Right hindlimb (tissue), 1 donor: ENCODE results near the gene GNL2.
"Not testable (repeated sequence)": the region's sequence is repeated elsewhere in the genome, so short reads cannot be mapped to it uniquely, and the experiment has no call there.

Experiments
- DNase-seq: peaks from one replicate; pipeline ENCODE4 v3.0.0-alpha.2; 2018

Gene GNL2

DNA sequence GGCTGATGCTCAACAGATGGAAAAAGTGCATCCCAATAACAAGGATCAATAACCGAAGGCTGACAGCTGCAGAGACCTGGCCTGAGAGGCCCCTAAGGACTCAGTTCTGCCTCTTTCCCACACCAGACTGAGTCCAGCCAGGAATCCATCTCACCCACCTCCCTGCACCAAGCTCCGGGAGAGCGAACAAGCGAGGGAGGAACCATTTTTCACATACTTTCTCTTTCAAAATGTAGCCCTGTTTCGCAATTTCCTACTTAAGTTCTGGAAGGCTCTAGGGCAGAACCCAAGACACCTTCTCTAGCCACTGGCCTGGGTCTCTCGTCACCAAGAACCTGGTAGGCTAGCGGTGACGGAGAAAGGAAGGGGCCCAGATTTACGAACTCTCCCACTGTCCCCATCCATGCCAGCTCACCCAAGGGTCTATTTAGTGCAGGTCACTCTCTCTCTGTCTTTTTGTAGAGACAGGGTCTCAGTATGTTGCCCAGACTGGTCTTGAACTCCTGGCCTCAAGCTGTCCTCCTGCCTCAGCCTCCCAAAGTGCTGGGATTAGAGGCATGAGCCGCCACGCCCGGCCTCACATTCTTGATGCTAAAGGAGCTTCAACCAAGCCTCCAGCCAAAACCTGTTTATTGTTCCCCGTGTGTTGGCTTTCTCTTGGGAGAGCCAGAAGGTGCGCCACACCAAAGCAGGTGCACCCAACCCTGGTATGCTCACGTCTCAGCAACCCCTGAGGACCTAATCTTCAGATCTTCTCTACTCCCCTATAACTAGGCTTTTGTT lies 10.9 kb upstream of the GNL2 start:
- DNase-seq: no peak

DNA sequence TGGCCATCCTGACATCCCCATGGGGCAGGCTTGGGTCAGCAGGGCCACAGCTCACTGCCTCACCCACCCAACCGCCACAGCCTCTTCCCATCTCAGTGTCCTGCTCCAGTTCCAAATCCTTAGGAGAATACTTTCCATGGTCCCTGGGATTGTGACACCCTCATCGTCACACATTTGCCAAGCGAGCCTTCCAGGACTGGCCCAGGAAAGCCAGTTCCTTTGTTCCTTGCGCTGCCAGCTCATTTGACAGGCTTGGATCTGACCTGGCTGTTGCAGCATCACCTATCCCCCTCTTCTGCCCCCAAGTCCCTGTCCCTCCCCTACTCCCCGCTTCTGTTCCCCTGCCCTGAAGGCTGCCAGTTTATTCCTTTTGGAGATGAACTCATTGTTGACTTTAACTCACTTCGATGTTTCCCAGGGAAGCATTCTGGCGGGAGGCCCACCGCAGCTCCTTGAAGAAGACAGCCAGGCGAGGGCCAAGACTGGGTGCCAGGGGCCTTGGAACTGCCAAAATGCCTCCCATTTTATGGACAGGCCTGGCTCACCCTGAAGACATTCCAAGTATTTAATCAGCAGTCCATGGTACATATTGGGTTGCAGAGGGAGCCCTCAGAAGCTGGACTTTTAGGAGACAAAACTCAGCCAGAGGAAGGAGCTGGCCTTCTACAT lies 10.2 kb upstream of the GNL2 start:
- DNase-seq: no peak

DNA sequence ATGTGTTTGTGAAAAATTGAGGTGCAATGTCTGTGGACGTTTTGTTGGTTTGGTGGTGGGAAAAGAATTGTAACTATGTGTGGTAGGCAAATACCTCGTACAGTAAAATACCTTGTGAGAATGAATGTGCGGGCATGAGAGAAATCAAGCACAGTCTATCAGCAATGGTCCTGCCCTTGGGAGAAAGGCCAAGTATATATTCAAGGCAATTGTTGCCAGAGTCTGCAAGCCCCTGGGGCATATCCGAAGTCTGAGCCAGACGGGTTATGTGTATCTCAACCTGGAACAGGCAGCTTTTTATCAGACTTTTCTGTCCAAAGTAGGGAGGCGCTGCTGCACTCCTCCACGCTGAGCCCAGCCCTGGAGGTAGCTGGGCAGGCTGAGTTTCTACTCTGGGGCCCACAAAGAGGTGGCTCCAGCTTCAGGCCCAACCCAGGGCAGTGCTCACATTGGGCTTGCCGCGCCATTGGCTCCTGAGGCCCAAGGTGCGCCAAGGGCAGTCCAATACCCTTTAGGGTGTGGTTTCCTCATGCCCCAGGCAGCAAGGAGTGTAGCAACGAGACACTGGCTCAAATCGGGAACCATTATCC lies 9.4 kb upstream of the GNL2 start:
- no peak for DNase-seq

DNA sequence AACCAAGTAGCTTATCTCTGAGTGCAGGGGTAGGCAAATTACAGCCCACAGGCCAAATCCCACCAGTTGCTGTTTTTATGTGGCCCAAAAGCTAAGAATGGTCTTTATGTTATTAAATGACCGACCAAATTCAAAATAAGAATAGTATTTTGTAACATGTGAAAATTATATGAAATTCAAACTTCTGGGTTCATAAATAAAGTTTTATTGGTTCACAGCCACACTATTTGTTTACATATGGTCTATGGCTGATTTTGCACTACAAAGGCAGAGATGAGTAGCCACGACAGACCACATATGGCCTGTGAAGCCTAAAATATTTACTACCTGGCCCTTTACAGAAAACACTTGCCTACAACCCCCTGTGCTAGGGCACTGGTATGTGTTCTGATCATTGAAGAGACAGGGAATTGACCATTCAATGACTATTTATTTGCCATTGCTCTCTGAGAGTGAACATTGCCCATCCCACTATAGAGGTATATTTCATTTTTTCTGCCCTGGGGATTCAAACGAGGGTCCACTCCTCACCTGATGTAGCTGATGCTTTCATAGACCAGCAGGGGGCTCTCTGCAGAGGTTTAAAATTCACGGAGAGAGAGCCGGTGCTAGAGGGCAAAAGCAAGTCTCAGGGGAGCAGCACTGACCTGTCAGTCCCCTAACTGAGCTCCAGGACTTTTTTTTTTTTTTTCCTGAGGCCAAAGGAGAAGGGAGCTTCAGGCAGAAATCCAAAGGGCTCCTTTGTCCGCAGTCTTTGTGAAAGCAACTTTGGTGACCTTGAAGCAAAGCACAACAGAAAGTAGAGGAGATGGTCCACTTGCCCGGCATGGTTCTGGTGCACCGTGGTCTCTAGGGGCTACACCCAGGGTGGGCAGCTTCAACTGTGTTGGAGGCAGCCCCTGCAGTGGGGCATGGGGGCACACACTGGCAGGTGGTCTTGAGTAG lies 7.3 kb upstream of the GNL2 start:
- no peak for DNase-seq

DNA sequence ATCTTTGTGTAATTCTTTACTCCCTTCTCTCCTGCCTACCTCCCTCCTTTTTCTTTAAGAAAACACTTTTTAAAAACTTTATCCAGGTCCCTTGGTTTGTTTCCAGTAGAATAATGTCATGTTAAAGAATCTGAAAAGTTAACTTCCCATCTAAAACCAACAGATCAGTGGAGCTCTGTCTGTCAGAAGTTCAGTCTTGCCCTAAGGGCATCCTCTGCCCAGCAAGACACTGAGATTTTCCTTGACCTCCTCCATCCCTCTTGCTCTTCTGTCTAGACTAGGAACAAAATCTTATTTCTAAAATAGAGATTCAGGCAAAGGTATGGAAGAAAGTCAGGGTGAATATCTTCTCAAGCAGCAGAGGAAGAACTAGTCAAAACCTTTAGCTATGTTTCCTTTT lies 5.7 kb upstream of the GNL2 start:
- no peak for DNase-seq

DNA sequence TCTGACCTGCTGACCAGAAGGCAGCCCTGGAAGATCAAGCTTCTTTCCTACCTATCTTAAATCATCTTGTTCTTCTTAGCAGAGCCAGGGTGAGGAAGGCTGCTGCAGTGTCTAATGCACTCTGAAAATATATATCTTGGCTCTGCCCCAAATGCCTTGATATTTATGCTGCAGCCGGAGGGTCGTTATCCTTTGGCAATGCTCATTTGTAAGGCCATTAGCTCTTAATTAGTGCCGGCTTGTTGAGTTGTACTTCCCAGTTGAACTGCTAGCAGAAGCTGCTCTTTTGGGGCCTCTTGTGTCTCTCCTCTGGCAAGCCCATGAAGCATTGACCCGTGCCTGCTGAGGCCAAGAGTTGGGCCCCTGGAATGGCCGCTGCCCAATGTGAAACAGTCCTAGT lies 4.2 kb upstream of the GNL2 start:
- no peak for DNase-seq

DNA sequence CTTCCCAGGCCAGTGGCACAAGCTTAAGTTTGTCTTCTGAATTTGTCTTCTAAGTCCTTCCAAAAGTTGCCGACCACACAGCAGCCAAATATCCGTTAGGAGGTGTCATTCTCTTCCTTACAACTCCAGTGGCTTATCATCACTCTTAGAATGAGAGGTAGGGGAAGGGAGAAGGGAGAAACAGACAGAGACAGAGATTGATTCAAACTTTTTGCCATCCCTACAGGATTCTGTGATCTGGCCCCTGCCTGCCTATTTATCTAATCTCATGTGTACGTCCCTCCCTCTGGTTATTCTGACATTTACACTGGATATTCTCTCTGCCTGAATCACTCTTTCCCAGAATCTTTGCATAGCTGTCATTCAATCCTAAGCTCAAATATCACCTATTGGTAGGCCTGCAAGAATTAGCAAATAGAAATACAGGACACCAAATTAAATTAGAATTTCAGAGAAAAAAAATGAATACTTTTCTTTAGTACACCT lies 488 bp upstream of the GNL2 start:
- no peak for DNase-seq

DNA sequence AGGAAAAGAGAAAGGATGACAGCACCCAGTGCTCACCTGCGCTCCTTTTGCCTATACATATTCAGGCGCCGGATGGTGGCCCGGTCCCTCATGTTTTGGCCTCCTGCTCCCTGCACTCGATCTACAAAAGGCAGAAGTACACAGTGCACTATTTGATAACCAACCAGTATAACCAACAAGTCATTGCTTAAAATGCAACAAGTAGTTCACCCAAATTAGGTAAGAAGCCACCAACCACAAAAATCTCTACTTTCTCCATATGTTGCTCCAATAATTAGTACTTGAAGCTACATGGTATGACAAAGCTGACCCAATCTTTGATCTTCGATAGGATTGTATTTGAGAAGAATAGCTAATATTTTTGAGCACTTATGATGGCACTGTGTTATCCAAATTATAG lies 2.0 kb downstream of the GNL2 start:
- DNase-seq: no peak

DNA sequence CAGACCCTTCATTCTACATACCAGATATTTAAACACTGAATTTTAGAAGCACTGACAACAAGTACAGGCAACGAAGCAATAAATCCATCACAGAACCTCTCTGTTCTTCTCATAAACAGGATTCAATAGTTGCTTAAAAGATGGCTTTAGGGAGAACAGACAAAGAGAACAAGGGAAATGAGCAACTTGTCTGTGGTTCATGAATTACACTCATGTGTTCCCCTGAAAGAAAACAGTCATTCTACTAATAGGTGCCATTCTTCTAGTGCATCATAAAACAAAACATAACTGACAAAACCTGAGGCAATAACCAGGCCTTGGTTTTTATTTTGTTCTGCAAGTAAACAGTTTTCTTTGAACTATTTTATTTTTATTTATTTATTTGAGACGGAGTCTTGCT lies 6.8 kb downstream of the GNL2 start:
- no peak for DNase-seq

DNA sequence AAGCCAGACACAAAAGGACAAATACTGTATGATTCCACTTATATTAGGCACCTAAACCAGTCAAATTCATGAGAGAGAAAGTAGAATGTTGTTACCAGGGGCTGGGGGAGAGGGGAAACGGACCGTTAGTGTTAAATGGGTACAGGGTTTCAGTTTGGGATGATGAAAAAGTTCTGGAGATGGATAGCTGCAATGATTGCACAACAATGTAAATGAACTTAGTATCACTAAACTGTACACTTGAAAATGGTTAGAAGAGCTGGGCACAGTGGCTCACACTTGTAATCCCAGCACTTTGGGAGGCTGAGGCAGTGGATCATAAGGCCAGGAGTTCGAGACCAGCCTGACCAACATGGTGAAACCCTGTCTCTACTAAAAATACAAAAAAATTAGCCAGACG lies 11.2 kb downstream of the GNL2 start:
- DNase-seq: not testable (repeated sequence)

DNA sequence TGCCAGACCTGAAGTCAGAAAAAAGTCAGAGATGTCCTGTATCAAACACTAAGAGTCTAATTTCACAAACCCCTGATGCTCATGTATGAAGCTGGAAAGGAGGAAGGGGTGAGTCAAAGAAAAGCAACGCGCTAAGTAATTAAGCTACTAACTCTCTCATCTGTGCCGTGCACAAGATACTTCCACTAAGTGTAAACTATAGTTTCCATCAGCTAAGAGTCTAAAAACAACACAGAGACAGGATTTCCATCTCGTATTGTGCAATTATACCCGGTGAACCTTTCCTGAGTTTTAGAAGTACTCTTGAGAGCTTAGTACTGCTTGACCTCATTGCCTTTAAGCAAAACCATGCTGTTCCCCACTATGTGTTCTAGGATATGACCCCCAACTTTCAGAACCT lies 20.0 kb downstream of the GNL2 start:
- no peak for DNase-seq

DNA sequence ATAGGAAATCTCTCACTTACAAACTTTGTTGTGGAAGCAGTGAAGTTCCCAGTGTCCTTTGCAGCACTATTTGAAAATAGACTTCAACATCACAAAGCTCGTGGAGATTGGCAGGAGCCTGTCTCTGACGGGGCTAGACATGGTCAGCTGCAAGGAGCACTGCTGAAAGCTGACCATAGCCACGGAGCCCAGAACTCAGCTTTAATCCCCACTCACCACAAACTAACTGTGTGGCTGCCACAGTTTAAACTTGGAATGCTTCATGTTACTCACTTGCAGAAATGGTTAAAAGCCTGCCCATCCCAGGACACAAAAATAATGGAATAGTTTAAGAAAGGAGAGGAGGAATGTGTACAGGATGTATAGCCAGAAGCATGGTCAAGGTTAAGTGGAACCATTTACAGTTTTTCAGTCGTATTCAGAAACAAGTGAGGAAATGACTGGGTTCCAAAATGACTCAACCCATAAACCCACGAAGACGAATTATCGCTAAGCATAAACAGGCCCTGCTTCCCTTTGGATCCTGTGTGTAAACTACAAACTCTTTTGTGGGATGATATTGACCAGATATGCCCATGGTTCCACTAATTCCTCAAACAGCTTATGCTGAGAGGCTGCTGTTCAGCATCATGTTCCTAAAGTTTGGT lies 20.8 kb downstream of the GNL2 start:
- DNase-seq: no peak

DNA sequence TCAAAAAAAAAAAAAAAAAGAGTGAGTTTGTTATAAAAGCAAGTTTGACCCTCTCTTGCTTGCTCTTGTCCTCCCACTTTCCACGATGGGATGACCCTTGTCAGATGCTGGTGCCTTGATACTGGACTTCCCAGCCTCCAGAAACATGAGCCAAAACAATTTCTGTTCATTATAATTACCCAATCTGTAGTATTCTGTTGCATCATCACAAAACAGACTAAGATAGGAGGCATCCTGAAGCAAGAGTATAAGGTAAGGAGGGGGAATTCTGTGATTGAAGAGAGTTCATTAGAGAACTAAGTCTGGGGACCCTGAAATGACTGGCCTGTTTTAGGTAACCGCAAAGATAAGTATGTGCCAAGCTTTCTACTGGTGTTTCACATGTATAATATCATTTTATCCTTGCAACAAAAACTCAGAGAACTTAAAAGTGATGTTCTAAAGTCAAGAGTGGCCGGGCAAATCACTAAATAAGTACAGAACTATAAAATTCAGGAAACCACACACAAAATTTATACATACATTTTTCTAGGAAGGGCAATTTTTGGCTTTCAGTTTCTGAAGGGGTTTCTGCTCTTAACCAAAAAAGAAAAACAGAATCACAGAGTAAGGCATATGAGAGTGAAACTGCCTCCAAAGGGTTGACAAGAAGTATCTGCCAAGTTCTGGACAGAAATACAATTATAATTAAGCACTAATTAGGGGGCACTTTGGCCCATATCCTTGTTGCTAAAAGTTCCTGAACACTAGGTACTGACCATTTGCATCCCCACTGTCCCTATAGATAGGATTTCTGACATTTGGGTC lies 25.0 kb downstream of the GNL2 start:
- no peak for DNase-seq

DNA sequence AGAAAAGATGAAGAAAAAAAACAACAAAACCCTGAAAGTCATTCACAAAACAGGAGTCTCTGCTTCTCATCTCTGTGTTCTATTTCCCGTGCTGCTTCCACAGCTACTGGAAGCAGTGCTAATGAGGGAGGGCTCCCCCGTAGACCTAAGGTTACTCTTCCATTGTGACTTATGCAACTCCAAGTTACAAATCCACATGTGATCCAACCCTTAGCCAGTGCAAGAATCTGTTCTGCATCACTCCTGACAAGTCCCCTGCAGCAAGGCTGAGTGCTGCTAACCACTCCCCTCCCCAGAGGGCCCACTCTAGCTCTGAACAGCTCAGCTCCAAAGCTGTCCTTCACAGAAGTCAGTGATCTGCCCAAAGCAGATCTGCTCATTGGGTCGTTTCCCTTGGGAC lies 28.7 kb downstream of the GNL2 start:
- no peak for DNase-seq

DNA sequence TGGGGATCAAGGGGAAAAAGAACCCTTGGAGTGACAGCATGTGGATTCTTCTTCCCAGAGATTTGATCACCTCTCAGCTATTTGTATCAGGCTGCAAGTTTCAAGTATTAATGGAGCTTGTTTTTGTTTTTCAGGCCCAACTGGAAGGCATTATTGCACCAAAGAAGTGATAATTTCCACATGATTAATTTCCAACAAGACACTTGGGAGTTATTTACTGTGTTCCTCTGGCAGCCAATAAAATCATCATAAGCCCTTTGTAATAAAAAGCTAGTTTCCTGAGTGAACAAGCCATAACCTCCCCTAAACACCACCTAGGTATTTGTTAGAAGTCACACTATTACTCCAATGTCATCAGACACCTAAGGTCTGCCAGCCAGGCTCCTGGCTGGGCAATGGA lies 30.8 kb downstream of the GNL2 start:
- DNase-seq: no peak

DNA sequence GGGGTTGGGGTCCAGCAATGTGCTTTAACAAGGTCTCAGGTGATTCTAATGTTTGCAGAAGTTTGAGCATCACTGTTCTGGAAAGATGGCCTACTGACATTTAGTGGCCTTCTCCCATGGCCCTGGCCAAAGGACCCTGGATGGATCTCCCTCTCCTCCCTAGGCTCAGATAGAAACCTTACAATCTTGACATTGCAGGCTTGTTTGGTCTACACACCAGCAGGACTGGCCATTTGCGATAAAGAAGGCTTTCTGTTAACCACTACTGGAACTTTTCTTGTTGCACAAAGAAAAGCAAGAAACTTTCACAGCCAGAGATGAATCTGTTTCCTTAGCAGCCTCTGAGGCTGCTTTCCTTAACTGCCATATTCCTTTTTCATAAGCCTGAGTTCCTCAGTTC lies 32.8 kb downstream of the GNL2 start:
- DNase-seq: no peak

DNA sequence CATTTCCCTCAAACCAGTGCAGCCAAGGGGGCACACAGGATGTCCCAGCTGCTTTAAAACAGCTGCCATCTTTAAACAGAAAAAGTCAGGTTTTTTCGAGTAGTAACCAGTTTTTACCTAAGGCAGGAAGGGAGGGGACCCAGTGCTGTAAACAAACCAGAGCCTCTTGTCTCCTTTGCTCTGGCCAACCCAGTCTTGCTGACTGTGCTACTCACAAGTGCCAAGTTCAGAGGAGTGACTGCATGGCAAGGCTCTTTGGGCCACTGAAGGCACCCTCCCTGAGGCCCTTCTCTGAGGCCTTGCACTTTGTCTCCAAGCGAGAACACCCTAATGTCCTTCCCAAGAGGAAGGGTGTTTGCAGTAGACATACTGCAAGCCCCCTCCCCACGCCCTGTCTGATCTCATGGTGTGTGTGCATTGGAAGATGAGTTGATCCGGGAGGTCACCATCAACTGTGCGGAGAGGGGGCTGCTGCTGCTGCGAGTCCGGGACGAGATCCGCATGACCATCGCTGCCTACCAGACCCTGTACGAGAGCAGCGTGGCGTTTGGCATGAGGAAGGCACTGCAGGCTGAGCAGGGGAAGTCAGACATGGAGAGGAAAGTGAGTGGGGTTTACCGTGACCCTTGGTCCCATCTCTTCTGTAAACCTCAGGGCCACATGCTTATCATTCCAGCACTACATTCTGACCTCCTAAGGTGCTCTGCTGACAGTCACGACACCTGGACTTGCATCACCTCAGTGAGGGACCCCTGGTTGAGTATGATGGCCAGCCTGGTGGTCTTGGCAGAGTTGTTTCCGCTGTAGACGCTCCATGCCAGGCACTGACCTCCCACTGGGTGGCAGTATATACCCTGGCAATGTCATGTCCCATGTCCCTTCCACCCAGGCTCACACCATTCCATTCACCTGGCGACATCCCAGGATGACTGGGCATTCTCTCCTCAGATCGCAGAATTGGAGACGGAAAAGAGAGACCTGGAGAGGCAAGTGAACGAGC lies 34.3 kb downstream of the GNL2 start:
- DNase-seq: no peak

DNA sequence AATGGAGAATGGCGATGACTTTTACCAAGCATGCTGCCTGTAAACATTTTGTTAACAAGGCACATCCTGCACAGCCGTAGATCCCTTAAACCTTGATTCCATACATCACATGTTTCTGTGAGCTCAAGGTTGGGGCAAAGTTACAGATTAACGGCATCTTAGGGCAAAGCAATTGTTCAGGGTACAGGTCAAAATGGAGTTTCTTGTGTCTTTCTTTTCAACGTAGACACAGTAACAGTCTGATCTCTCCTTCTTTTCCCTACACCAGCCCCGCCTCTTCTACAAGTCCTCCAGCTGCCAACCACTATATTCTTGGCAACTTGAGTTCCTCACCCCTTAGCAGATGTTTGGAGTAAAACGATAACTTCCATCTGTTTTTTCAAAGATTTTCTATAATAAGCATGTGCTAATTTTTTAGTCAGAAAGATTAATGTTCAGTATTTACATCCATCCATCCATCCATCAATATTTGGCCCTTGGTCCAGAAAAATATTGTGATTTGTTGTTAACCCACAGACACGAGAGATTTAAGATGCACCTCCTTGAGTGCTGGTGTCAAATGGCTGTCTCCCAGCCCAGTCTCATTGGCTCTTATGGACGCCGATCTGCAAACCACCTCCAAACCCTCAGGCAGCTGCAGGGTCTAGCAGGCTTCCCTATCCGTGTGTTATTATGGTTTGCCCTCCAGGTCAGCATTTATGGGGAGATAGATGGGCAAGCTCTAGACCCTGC lies 35.2 kb downstream of the GNL2 start:
- DNase-seq: no peak

DNA sequence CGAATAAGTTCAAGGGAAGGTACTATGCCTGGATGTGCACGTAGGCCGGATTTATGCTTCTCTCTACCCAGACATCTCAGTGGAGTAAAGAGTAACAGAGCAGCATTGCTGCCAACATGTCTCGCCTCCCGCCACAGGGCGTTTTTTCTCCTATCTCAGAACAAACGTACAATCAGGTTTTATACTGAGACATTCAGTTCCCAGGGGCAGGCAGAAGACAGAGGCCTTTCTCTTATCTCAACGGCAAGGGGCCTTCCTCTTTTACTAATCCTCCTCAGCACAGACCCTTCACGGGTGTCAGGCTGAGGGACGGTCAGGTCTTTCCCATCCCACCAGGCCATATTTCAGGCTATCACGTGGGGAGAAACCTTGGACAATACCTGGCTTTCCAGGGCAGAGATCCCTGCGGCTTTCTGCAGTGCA lies 35.8 kb downstream of the GNL2 start:
- DNase-seq: not testable (repeated sequence)

DNA sequence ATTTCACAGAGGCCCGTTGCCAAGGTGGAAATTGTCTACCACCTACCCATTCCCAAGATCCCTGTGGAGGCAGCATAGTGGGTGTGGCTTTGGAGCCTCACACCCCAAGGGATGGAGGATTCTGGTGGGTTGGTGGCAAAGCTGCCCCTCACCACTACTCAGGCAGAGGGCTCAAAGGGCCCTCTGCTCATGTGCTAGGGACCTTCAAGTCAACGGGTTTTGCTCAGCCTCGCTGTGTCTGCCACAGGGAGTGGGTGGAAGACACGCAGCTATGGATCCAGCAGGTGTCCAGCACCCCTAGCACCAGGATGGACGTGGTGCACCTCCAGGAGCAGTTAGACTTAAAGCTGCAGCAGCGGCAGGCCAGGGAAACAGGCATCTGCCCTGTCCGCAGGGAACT lies 36.7 kb downstream of the GNL2 start:
- DNase-seq: no peak
